Common myeloid progenitor, CD34-positive (primary cell): ENCODE measurements around the gene BMAL1.
"Not testable (repeated sequence)": the region's sequence is repeated elsewhere in the genome, so short reads cannot be mapped to it uniquely, and the experiment has no call there.

Experiments used
- CTCF ChIA-PET: fragments of 350-600 bp; sonication (Branson Sonifier 250); formaldehyde crosslinking; loops from one replicate; lab custom pipeline; 2021; ENCODE audit warnings: antibody characterized with exemption; lab: Charles Lee
- POLR2A ChIA-PET: fragments of 350-600 bp; sonication (Branson Sonifier 250); formaldehyde crosslinking; loops from one replicate; lab custom pipeline; 2021; ENCODE audit warnings: antibody characterized with exemption; lab: Charles Lee
- DNase-seq, 3 donors: peaks; one replicate each; pipeline versions ENCODE4 v3.0.0 to v3.0.0-alpha.2; 2013
- H3K27ac ChIP-seq, 2 experiments: 1 replicate in 1 of 2; 2 replicates in 1 of 2; pipeline ENCODE4 v1.7.0; 2013; ENCODE audit warnings: inconsistent platforms in 2 of 2, low read length in 2 of 2, mild to moderate bottlenecking in 2 of 2, low read depth in 1 of 2, moderate library complexity in 1 of 2; ENCODE audit not compliant: severe bottlenecking in 2 of 2, insufficient read depth in 1 of 2, poor library complexity in 1 of 2
- H3K27me3 ChIP-seq, 5 experiments: replicated peaks in 2 of 5; 1 replicate in 3 of 5; 2 replicates in 2 of 5; pipeline versions ENCODE4 v1.6.1 to v1.7.0; 2013; ENCODE audit warnings: low read length in 4 of 5, mild to moderate bottlenecking in 2 of 5, moderate library complexity in 2 of 5, inconsistent platforms in 1 of 5; ENCODE audit not compliant: insufficient read depth in 5 of 5, control insufficient read depth in 4 of 5
- H3K36me3 ChIP-seq, 4 experiments: 1 replicate in 2 of 4; 2 replicates in 2 of 4; pipeline versions ENCODE4 v1.6.1 to v1.7.0; 2013; ENCODE audit warnings: low read length in 3 of 4, control low read depth in 1 of 4, mild to moderate bottlenecking in 1 of 4; ENCODE audit not compliant: control insufficient read depth in 4 of 4, insufficient read depth in 4 of 4
- H3K4me1 ChIP-seq, 4 experiments: 1 replicate in 3 of 4; 2 replicates in 1 of 4; pipeline versions ENCODE4 v1.6.1 to v1.7.1; 2013; ENCODE audit warnings: low read length in 3 of 4, mild to moderate bottlenecking in 3 of 4, control low read depth in 1 of 4, inconsistent platforms in 1 of 4, moderate library complexity in 1 of 4; ENCODE audit not compliant: control insufficient read depth in 4 of 4, insufficient read depth in 4 of 4; ENCODE audit errors: control extremely low read depth in 1 of 4
- H3K4me3 ChIP-seq, 7 experiments: 1 replicate in 4 of 7; 2 replicates in 3 of 7; pipeline versions ENCODE4 v1.5.1 to v1.7.0; 2013; ENCODE audit warnings: mild to moderate bottlenecking in 7 of 7, low read length in 6 of 7, moderate library complexity in 6 of 7, inconsistent platforms in 2 of 7, low read depth in 2 of 7, control low read depth in 1 of 7; ENCODE audit not compliant: insufficient read depth in 4 of 7, control insufficient read depth in 1 of 7; ENCODE audit errors: extremely low read depth in 1 of 7
- H3K9me3 ChIP-seq, 5 experiments: 1 replicate in 4 of 5; 2 replicates in 1 of 5; pipeline versions ENCODE4 v1.6.1 to v1.7.1; 2013; ENCODE audit warnings: low read length in 4 of 5, mild to moderate bottlenecking in 2 of 5, inconsistent platforms in 1 of 5, low read depth in 1 of 5, moderate library complexity in 1 of 5; ENCODE audit not compliant: control insufficient read depth in 4 of 5, insufficient read depth in 2 of 5; ENCODE audit errors: control extremely low read depth in 1 of 5
- WGBS: methylation state at CpG from one replicate; pipeline ENCODE4 v1.1.5; 2013; ENCODE audit not compliant: insufficient coverage; 5-methylcytosine and 5-hydroxymethylcytosine counted together

BMAL1 gene

DNA sequence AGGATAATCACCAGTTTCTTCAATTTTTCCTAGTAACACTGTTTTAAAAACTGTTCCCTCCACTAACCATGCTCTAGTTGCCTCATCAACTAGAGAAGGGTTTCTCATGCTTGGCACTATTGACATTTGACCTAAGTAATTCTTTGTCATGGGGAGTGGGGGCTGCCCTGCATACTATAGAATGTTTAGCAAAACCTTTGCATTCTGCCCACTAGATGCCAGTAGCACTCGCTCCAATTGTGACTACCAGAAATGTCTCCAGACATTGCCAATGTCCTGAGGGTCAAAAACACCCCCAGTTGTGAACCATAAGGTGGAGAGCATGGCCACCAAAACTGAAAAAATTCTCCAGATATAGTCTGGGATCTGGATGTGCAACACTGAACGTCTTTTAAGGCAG is 27.6 kb upstream of the BMAL1 start:
- H3K9me3 ChIP-seq: no peaks in the 10 kb centered on the region
- WGBS: 65% methylated on average over 2 of the region's 2 CpGs
- peak in 1 of 3 donors; percentile 7 for DNase-seq
- no peak overlapping the region for H3K27ac ChIP-seq
- no peaks in the 10 kb centered on the region for H3K36me3 ChIP-seq
- no peaks in the 10 kb centered on the region for H3K4me1 ChIP-seq
- ChIA-PET POLR2A (no interaction called here), CTCF (interaction anchor here (1.0 to 1.8 kb wide), 5 partner anchors 13 to 95 kb away, joined by 3 to 8 read pairs (median 4); no protein-coding TSS in a partner anchor)
- H3K4me3 ChIP-seq: no peak overlapping the region
- peaks cover 0 to 11% (median 2%) of the 10 kb centered on the region in 5 experiments for H3K27me3 ChIP-seq

DNA sequence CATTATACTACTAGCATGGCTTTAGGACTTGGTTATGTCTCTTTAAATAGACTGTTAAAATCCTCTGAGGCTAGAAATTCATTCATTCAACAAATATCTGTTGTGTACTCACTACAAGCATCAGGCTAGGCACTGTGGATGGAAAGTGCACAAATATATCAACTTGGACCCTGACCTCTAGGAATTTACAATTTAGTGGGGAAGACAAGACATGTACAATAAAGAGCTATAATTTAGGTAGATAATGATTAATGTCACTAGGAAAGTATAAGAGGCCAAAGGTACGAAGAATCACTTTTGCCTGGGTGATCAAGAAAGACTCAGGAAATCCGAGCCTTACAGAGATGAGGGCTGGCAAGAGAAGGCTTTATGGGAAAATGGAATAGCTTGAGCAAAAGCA is 25.6 kb upstream of the BMAL1 start:
- Histone ChIP-seq H3K36me3 (no peaks in the 10 kb centered on the region), H3K27me3 (peaks cover 0 to 4% (median 0%) of the 10 kb centered on the region in 5 experiments), H3K9me3 (no peaks in the 10 kb centered on the region), H3K4me1 (no peaks in the 10 kb centered on the region), H3K27ac (no peak overlapping the region), H3K4me3 (no peak overlapping the region)
- ChIA-PET POLR2A (no interaction called here), CTCF (interaction anchor here (0.7 to 1.5 kb wide), 4 partner anchors 42 to 133 kb away, joined by 3 to 4 read pairs (median 3); no protein-coding TSS in a partner anchor)
- no peak for DNase-seq
- 96% methylated on average over 2 of the region's 2 CpGs for WGBS

DNA sequence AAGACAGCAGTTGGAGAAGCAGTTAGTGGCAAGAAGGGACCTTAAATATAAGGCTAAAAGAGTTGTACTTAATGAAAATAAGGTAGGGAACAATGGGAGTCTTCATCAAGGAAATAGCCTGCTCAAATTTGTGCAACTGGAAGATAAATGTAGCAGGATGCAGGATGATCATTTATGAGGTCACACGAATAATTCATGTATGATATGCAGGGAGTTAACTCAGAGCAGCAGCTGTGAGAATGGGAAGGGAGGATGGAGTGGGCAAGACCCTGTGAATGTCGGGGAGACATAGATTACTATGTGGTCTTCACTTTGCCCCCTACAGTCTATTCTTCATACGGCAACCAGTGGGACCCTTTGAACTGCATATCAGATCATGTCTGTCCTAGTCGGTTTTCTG is 25.2 kb upstream of the BMAL1 start:
- Histone ChIP-seq H3K4me1 (no peaks in the 10 kb centered on the region), H3K36me3 (no peaks in the 10 kb centered on the region), H3K4me3 (no peak overlapping the region), H3K9me3 (no peaks in the 10 kb centered on the region), H3K27me3 (peaks cover 0 to 3% (median 0%) of the 10 kb centered on the region in 5 experiments), H3K27ac (no peak overlapping the region)
- DNase-seq: no peak
- ChIA-PET CTCF (interaction anchor here (0.7 to 1.5 kb wide), 2 partner anchors 82 to 133 kb away, joined by 3 to 4 read pairs; no protein-coding TSS in a partner anchor), POLR2A (no interaction called here)
- 95% methylated on average over 2 of the region's 4 CpGs for WGBS

DNA sequence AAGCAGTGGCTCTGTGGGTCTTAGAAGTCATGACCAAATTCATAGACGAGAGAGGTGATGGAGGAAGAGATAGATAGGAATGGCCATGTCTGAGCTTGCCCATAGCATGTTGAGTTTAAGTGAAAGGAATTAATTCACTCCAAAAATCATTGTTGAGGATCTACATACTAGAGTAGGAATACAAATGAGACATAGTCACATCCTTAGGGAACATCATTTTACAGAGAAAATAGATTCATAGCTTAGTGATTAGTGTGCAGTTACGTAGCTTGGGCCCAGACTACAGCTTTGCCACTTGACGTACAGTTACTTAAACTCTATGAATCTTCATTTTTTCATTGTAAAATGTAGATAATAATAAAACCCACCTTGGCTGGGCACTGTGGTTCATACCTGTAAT is 21.4 kb upstream of the BMAL1 start:
- Histone ChIP-seq H3K4me3 (no peak overlapping the region), H3K36me3 (no peaks in the 10 kb centered on the region), H3K9me3 (no peaks in the 10 kb centered on the region), H3K4me1 (peaks cover 0 to 6% (median 2%) of the 10 kb centered on the region in 4 experiments), H3K27ac (no peak overlapping the region), H3K27me3 (peaks cover 0 to 7% (median 1%) of the 10 kb centered on the region in 5 experiments)
- WGBS: 88% methylated on average over 1 of the region's 3 CpGs
- CTCF ChIA-PET: interaction anchor here (0.9 to 1.4 kb wide), 5 partner anchors 11 to 43 kb away, joined by 3 to 5 read pairs (median 3); no protein-coding TSS in a partner anchor
- DNase-seq: no peak
- POLR2A ChIA-PET: no interaction called here

DNA sequence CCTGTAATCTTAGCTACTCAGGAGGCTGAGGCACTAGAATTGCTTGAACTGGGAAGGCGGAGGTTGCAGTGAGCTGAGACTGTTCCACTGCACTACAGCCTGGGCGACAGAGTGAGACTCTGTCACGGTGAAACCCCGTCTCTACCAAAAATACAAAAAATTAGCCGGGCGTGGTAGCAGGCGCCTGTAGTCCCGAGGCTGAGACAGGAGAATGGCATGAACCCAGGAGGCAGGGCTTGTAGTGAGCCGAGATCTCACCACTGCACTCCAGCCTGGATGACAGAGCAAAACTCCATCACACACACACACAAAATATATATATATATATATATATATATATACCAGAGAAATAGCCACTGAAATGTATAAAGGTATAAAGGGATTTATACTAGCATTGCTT is 19.5 kb upstream of the BMAL1 start:
- H3K4me3 ChIP-seq, H3K4me1 ChIP-seq, H3K36me3 ChIP-seq, H3K27ac ChIP-seq, H3K9me3 ChIP-seq, POLR2A ChIA-PET, DNase-seq: not testable (repeated sequence)
- CTCF ChIA-PET: interaction anchor here (1.6 kb wide), 1 partner anchor 15 kb away, joined by 6 read pairs; no protein-coding TSS in a partner anchor
- 100% methylated on average over 7 of the region's 9 CpGs for WGBS
- H3K27me3 ChIP-seq: peaks cover 0 to 12% (median 1%) of the 10 kb centered on the region in 5 experiments

DNA sequence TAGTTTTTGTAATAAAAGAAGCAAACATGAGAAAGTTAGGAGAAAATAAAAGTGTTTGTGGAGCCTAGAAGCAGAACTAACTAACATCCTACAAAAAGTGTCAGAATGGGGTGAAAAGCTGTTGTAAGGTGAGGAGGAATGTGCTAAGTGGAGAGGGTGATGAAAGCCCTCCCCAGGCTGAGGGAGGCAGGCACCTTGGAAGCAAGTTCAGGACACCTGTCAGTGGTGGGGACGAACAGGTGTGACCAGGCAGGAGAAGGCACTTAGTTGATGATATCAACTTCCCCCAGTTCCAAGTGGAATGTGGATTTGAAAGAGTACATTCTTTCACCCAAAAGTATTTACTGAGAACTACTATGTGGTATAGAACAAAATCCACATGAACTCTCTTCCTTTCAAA is 18.7 kb upstream of the BMAL1 start:
- WGBS: no CpG with 5 or more reads among the region's 1 CpG
- POLR2A ChIA-PET: no interaction called here
- no peak overlapping the region for H3K27ac ChIP-seq
- DNase-seq: no peak
- CTCF ChIA-PET: no interaction called here
- no peaks in the 10 kb centered on the region for H3K9me3 ChIP-seq
- H3K27me3 ChIP-seq: peaks cover 0 to 13% (median 1%) of the 10 kb centered on the region in 5 experiments
- no peaks in the 10 kb centered on the region for H3K36me3 ChIP-seq
- H3K4me3 ChIP-seq: no peak overlapping the region
- peaks cover 0 to 6% (median 2%) of the 10 kb centered on the region in 4 experiments for H3K4me1 ChIP-seq

DNA sequence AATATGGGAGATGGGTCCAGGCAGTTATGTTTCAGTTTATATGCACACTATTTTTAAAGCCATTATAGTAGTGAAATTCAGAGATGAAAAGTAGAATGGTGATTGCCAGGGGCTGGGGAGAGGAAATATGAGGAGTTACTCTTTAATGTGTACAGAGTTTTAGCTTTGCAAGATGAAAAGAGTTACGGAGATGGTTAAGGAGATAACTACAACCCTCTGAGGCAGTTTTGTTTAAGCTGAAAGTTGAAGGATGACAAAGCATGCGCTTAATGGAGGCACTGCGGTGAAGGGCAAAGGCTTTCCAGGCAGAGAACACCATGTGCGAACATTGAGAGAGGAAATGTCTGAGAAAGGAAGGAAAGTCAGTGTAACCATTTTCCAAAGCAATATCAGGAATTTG is 18.2 kb upstream of the BMAL1 start:
- H3K27me3 ChIP-seq: peaks cover 0 to 15% (median 1%) of the 10 kb centered on the region in 5 experiments
- WGBS: 93% methylated on average over 4 of the region's 4 CpGs
- no peak for DNase-seq
- H3K4me1 ChIP-seq: peaks cover 0 to 6% (median 2%) of the 10 kb centered on the region in 4 experiments
- H3K36me3 ChIP-seq: no peaks in the 10 kb centered on the region
- no peak overlapping the region for H3K4me3 ChIP-seq
- ChIA-PET CTCF (no interaction called here), POLR2A (no interaction called here)
- no peak overlapping the region for H3K27ac ChIP-seq
- no peaks in the 10 kb centered on the region for H3K9me3 ChIP-seq
